A549 (cell line): ENCODE data around the gene HAX1.

Experiments used
- BHLHE40 ChIP-seq: IDR thresholded peaks from 2 replicates; pipeline ENCODE4 v1.6.1; 2012; ENCODE audit warnings: low read depth, low read length, inconsistent platforms
- CTCF ChIP-seq: fragments of >200 bp; sonication (Bioruptor Twin); formaldehyde crosslinking; IDR thresholded peaks from 3 replicates; pipeline ENCODE4 v1.5.1; 2016
- EP300 ChIP-seq, 2 experiments: fragments of >200 bp; sonication (Bioruptor Twin); formaldehyde crosslinking; IDR thresholded peaks; 2 replicates in 1 of 2; 3 replicates in 1 of 2; pipeline ENCODE4 v1.6.1; 2016 to 2017
- GATA3 ChIP-seq: IDR thresholded peaks from 2 replicates; pipeline ENCODE4 v1.6.1; 2012; ENCODE audit warnings: borderline replicate concordance
- KDM5A ChIP-seq: fragments of 200-600 bp; sonication (generic); IDR thresholded peaks from 2 replicates; pipeline ENCODE4 v1.6.1; 2016; ENCODE audit warnings: antibody characterized with exemption, mild to moderate bottlenecking
- NFE2L2 ChIP-seq: fragments of 150-350 bp; conservative IDR thresholded peaks from 2 replicates; pipeline ENCODE4 v1.6.1; 2014; ENCODE audit warnings: low read length
- RCOR1 ChIP-seq: fragments of 150-350 bp; IDR thresholded peaks from 2 replicates; pipeline ENCODE4 v1.6.1; 2014; ENCODE audit warnings: antibody characterized with exemption, low read length, low read depth
- TF ChIP-seq, protein P1 (sequence below): IDR thresholded peaks from 2 replicates; pipeline ENCODE4 v1.6.1; 2012

DNA sequence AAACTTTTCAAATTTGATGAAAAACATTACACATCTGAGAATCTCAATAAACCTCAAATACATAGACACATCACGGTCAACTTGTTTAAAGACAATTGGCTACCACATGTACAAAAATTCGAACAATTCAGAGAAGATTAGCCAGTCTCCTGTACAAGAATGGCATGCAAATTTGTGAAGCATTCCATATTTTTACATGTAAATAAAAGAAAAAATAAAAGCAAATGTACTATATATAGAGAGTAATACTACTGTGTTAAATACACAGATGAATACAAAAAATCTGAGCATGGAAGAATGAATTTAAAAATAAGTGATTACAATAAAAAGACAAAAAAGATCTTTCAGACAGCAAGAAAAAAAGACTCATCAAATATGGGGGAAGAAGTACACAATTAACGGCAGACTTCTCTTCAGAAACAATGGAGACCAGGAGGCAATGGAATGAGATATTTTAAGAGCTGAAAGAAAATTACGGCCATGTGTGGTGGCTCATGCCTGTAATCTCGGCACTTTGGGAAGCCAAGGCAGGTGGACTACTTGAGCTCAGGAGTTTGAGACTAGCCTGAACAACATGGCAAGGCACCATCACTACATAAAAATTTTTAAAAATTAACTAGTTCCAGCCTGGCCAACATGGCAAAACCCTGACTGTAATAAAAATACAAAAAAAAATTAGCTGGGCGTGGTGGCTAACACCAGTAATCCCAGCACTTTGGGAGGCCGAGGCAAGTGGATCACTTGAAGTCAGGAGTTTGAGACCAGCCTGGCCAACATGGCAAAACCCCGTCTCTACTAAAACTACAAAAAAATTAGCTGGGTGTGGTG lies 23.2 kb downstream of the HAX1 start:
- TF ChIP-seq CTCF (no peak), RCOR1 (no peak), KDM5A (no peak), GATA3 (no peak), NFE2L2 (no peak), EP300 (IDR thresholded peaks at IDR 0.05) (no peak), BHLHE40 (no peak)
- TF ChIP-seq, protein P1, sequence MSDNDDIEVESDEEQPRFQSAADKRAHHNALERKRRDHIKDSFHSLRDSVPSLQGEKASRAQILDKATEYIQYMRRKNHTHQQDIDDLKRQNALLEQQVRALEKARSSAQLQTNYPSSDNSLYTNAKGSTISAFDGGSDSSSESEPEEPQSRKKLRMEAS, result no peak
